ENCODE data around the gene ZNF280D.

DNA sequence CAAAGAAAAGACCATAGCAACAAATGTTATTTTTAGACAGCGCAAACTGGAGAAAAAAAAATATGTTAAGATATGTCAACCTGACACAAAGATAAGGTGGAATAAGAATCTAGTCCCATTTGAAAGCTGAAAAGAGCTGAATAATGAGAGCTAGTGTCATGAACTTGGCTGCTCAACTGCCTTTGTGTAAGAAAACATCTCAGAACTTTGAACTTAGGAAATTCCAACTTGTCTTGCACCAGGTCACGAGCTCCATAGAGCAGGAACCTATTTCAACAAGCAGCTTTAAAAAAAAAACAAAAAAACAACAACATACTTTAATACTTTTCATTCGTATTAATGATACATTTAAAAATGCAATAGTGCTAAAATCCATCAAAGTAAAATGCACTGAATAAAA lies 79.5 kb downstream of the ZNF280D start:
- TF ChIP-seq, protein P1, sequence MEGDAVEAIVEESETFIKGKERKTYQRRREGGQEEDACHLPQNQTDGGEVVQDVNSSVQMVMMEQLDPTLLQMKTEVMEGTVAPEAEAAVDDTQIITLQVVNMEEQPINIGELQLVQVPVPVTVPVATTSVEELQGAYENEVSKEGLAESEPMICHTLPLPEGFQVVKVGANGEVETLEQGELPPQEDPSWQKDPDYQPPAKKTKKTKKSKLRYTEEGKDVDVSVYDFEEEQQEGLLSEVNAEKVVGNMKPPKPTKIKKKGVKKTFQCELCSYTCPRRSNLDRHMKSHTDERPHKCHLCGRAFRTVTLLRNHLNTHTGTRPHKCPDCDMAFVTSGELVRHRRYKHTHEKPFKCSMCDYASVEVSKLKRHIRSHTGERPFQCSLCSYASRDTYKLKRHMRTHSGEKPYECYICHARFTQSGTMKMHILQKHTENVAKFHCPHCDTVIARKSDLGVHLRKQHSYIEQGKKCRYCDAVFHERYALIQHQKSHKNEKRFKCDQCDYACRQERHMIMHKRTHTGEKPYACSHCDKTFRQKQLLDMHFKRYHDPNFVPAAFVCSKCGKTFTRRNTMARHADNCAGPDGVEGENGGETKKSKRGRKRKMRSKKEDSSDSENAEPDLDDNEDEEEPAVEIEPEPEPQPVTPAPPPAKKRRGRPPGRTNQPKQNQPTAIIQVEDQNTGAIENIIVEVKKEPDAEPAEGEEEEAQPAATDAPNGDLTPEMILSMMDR (conservative IDR thresholded peaks at IDR 0.05) = no peak
- no peak for TF ChIP-seq ZFX (IDR thresholded peaks at IDR 0.05)
